Endothelial cell of umbilical vein (primary cell): ENCODE measurements around the gene CSNK1A1.

Experiments
- MYC ChIP-seq: IDR thresholded peaks from one replicate; pipeline ENCODE4 v1.6.1; 2011; ENCODE audit warnings: mild to moderate bottlenecking, low read depth, low read length
- TF ChIP-seq, protein P1 (sequence below), 2 donors: IDR thresholded peaks; 1 replicate in 1 of 2; 2 replicates in 1 of 2; pipeline ENCODE4 v1.5.1; 2011; ENCODE audit warnings: low read length in 2 of 2, mild to moderate bottlenecking in 2 of 2, moderate library complexity in 2 of 2, control low read depth in 1 of 2, inconsistent platforms in 1 of 2, low read depth in 1 of 2; ENCODE audit not compliant: insufficient read depth in 1 of 2; ENCODE audit errors: extremely low read depth in 1 of 2

DNA sequence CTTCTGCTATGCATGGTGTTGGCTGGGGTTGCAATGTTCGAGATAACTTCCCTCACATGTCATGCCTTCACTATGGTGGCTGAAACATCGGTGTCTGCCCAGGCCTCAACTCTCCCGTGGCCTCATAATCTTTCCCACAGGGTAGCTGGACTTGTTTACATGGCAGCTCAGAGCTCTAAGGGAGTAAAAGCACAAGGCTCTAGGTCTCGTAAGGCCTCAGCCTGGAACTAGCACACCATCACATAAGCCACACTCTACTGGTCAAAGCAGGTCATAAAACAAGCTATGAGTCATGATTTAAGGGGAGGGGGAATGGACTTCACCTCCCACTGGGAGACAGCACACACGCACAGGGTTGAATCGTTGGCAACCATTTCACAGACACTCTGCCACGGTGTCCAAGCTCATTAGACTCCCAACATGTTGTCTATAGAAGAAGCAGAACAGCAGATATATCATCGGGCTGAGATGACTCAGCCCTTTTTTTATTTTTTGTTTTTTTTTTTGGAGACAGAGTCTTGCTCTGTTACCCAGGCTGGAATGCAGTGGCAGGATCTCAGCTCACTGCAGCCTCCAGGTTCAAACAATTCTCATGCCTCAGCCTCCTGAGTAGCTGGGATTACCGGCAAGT, 105.4 kb downstream of the CSNK1A1 start:
- TF ChIP-seq, protein P1, sequence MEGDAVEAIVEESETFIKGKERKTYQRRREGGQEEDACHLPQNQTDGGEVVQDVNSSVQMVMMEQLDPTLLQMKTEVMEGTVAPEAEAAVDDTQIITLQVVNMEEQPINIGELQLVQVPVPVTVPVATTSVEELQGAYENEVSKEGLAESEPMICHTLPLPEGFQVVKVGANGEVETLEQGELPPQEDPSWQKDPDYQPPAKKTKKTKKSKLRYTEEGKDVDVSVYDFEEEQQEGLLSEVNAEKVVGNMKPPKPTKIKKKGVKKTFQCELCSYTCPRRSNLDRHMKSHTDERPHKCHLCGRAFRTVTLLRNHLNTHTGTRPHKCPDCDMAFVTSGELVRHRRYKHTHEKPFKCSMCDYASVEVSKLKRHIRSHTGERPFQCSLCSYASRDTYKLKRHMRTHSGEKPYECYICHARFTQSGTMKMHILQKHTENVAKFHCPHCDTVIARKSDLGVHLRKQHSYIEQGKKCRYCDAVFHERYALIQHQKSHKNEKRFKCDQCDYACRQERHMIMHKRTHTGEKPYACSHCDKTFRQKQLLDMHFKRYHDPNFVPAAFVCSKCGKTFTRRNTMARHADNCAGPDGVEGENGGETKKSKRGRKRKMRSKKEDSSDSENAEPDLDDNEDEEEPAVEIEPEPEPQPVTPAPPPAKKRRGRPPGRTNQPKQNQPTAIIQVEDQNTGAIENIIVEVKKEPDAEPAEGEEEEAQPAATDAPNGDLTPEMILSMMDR (IDR thresholded peaks at IDR 0.05; ENCODE audit: extremely low read depth in 1 of 2, insufficient read depth in 1 of 2, low read depth in 1 of 2, low read length in 2 of 2) = no peak
- TF ChIP-seq MYC = no peak
